PC-9 (cell line): ENCODE measurements around the gene LAMB4.

ENCODE experiments used
- CTCF ChIP-seq: fragments of 200-600 bp; sonication (generic); conservative IDR thresholded peaks from 2 replicates; pipeline ENCODE4 v1.6.1; 2017; ENCODE audit warnings: mixed run types, antibody characterized with exemption, mild to moderate bottlenecking, moderate library complexity
- EZH2 ChIP-seq: fragments of 200-600 bp; sonication (generic); IDR thresholded peaks from 2 replicates; pipeline ENCODE4 v1.8.0; 2017; ENCODE audit warnings: antibody characterized with exemption, low read depth

- TF ChIP-seq EZH2: no peak
- TF ChIP-seq CTCF: no peak
Observed at GRCh38 chr7:108037741-108038140, 92.4 kb downstream of the LAMB4 start.
